Ramos (cell line): ENCODE measurements around the gene SPACA9.

Experiments
- in situ Hi-C: fragments of 300-500 bp; cut with MboI; formaldehyde crosslinking; loops from one replicate; pipeline ENCODE4 v1.14.3; 2022; ENCODE audit warnings: low sequenced_read_pairs; ENCODE audit not compliant: unreplicated experiment

SPACA9 gene

DNA sequence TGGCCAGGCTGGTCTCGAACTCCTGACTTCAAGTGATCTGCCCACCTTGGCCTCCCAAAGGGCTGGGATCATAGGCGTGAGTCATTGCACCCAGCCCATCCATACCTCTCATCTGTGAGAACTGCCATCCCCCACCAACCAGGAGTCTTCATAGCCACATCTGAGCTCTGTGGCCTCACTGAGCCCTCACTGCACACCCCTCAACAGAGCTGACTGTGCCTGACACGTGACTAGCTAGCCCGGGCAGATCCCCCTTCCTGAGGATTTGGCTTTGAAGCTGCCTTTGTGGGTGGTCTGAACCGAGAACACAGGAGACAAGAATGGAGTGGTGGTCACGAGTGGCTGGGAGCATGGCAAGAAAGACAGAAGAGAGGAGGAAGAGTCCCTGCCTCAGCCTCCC is 16.2 kb upstream of the SPACA9 start:
- in situ Hi-C loops, result no loop called here

DNA sequence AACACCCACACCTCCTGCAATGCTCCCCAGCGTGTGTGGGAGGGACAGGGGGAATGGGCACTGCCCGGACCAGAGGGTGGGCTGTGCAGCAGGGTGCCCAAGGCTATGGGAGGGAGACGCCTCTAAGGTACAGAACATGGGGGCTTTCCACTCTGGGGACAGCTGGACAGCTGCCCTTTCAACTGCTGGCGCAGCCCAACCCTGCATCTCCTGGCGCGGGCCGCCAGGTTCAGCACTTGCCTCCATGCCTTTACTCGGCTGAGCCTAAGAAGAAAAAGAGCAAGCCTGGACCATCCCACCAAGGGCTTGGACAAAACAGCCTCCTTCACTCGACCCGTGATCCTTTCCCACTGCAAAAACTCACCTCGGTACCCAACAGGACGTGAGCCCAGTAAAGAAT is 15.6 kb upstream of the SPACA9 start:
- in situ Hi-C loops, result no loop called here

DNA sequence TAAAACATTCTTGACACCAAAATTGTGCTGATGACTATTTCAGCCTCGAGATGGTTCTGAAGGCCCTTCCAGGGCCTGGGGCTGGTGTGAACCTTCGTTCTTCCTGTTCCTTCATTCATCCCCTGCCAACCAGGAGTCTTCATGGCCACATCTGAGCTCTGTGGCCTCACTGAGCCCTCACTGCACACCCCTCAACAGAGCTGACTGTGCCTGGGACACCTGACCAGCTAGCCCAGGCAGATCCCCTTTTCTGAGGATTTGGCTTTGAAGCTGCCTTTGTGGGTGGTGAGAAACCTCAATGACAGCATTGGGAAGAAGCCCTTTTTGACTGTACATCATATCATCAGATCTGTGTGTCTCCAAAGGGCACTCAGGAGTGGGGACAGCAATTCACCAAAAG is 14.4 kb upstream of the SPACA9 start:
- in situ Hi-C loops, result no loop called here

DNA sequence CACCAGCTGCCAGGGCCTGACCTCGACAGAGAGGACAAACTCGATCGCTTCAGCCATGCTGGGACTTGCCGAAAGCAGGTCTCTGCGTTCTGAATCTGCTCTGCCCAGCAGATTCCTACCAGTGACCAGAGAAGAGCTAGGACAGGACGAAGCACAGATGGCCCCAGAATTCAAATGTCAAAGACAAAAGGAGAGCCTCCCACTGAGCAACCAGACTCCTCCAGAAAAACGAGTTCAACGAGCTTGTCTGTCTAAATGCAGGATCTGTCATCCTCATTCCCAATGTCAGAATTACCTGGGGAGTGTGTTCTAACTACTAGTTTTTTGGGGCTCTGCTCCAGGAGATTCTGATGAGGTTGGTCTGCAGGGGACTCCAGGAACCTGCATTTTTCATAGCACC is 14.0 kb upstream of the SPACA9 start:
- in situ Hi-C loops, result no loop called here

DNA sequence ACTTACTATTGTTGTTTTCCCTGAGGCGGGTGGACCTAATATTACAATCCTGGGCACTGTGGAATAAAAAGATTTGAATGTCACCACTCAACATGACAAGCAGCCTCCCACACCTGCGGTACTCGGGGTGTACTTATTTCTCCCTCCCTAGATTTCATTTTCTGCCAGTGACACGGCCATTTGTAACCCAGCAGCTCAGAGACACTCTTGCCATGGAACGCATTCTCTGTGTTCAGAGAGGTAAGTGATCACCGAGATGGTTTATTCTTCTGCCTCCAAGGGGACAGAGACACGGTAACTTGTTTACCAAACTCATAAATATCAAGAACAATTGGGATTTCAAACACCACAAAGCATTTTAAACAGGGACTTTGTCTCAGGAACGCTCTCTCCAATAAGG is 11.8 kb upstream of the SPACA9 start:
- in situ Hi-C loops, result no loop called here

DNA sequence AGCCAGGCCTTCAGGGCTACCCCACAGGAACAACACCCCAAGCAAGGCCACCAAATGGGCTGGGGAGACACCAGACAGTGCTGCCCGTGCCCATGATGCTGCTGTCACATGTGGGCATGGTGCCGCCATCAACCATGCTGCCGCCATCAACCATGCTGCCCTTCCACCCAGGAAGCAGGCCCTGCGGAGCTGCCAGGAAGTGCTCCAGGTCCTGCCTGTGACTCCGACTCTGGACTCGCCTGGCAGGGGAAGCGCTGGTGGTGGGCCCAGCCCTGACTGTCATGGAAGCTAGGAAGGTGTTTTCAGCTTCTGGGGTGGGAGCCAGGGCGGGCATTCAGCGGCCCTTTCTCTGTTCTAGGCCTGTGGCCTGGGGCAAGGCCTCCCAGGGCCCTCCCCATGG is 9.4 kb upstream of the SPACA9 start:
- in situ Hi-C loops, result no loop called here

DNA sequence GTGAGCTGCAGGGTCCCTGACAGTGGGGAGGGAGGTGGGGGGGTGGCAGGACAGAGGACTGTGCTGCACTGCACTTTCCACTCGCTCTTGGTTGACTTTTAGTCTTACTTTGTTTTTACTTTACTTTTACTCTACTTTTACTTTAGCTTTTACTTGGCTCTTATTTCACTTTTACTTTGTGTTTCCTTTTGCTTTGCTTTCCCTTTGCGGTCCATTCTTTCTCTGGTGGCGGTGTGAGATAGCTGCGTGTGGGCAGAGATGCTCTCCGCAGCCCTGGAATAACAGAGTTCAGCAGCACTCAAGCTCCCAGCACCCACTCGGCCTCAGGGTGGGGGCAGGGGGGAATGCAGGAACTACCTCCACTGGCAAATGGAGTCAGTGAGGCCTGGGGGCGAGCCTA is 5.3 kb upstream of the SPACA9 start:
- in situ Hi-C loops, result no loop called here

DNA sequence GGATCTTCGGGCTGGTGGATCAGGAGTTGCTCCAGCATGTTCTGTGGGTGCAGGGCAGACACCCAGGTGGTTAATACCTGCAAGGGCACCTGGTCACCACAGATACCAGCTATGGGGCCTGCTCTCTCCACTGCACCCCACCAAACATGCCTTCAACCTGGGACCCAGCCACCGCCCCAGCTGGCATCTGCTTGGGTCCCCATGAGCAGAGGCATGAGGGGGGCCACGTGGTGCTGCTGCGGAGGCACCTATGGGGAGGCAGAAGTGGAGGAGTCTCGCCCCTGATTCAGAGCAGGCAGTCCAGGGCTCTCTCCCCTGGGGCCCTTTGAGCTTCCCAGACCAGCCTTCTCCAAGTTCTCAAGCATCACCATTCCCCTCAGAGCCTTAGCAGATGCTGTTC is 3.5 kb upstream of the SPACA9 start:
- in situ Hi-C loops, result no loop called here

DNA sequence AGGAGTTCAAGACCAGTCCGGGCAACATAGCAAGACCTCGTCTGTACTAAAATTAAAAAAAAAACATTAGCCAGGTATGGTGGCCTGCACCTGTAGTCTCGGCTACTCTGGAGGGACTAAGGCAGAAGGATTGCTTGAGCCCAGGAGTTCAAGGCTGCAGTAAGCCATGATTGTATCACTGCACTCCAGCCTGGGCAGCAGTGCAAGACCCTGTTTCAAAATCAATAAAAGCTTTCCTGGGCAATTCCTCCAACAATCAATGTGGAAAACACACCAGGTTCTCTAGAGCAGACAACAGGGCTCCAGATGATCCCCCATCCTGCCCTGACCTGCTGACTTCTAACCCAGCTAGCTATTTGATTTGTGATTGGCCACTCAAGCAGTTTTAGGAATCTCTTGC is 1.8 kb upstream of the SPACA9 start:
- in situ Hi-C loops, result no loop called here

DNA sequence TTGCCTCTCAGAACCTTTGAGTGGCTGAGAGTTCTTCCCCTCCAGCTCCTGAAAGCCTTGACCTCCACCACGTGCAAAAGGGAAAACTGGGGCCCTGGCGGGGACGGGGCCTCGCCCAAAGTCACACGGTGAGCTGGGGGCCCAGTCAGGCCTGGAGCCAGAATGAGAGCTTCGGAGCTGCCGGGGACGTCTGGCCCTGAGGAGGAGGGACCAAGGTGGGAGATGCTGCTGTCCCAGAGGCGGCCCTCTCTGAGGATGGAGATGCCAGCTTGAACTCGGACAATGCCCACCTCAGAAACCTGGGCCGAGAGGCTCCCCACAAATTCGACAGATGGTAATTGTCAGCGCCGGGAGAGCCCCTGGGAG is 1.3 kb upstream of the SPACA9 start:
- in situ Hi-C loops, result no loop called here

DNA sequence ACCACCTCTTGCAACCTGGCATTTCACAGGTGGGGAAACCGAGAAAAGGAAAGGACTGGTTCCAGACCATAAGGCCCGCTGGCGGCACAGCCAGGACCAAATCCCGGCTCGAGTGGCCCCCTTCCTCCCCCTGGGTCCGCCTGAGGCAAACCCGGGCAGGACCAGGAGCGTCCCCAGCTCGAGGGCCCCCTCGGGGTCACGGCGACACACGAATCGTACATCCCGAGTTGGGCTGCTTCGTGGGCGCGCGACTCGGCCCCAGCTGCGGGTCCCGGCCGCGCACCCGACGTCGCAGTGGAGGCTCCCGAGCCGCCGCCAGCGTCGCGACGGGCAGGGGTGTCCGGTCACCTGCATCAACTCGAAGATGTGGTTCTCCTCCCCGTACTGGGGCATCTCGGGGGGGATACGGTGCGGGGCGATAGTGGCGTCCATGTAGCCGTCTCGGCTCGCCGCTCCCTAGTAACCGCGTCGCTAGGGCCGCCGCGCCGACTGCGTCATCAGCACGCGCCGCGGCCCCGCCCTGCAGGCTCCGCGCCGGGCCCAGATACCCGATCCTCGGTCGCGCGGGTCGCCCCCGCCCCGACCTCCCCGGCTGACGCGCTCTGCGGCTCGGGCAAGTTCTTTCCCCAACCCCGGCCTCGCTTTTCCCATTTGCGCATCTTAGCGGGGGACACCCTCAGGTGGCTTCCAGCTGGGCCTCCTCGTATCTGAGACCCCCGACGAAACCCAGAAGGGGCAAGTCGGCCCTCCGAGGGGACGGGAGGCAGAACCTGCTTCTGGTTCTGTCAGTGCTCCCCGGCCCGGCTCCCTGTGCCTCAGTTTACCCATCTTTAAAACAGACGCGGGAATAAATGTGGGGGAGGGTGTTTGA is 639 bp upstream of the SPACA9 start, which contains the start of gene AK8:
TSS of gene AK8 (minus strand) at position 461 of the 871 bp plus-strand sequence. CDS start at position 432, 29 bp downstream.
- in situ Hi-C loops, result no loop called here

DNA sequence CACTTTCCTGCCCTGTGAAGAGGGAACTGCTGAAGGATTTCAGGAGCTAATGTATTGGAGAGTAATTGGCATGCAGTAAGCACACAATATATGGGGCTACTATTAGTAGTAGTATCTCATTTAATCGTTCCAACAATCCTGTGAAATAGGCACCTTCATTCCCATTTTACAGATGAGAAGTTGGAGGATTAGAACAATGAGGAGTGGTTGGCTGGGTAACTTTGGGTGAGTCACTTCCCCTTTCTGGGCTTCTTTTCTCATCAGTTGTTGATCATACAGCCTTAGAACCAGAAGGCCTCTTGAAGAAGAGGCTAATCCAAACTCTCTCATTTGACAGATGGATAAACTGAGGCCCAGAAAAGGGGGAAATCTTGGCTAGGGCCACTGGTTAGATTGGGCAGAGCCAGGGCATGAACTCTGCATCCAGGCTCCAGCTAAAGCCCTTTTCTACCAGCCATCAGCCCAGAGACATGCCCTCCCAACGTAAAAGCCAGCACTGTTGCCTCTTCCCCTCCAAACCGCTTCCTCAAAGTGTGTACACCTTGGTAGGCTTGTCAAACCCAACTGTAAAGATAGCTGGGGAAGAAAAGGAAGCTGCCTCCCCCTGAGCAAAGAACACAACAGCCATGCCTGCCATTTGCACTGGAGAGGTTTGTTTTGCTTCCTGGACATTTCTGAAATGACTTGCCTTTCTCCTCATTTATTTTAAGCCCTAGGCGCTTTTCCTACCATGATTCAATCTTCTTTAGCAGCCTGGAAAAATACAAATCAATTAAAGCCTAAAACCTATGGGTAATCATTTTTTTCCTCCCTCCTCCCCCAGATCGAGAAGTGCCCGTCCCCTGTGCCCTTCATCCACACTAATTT is 992 bp downstream of the SPACA9 start:
- in situ Hi-C loops, result no loop called here

DNA sequence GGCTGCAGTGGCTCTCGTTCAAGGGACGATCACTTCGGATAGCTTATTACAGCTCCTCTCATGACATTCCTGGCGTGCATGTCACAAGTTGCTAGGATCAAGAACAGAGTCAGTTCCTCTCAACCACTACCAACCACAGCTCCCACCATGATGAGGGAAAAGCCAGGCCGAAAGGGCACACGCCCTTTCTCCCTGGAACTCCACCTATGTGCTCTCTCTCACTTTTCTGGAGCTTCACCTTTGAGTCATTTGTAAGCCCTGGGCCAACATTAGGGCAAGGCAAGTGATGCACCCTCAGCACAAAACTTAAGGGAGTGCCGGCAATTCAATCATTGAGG is 1.6 kb downstream of the SPACA9 start:
- in situ Hi-C loops, result no loop called here

DNA sequence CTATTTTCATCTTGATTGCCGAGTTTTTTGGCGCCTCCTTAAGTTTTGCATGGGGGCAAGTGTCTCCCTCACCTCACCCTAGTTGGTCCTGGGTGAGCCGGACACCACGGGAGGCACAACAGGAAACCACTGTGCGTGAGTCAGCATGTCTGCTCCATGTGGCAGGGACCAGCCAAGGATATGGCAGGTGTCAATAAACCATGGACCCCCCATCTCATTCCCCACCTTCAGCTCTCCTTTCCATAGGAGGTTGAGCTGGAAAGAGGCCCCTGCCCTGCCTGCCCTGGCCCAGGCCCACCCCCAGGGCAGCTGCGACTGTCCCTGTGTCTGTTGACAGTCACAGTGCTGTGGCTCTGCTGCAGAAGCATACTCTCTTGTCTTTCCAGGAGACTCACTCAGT is 3.1 kb downstream of the SPACA9 start:
- in situ Hi-C loops, result no loop called here

DNA sequence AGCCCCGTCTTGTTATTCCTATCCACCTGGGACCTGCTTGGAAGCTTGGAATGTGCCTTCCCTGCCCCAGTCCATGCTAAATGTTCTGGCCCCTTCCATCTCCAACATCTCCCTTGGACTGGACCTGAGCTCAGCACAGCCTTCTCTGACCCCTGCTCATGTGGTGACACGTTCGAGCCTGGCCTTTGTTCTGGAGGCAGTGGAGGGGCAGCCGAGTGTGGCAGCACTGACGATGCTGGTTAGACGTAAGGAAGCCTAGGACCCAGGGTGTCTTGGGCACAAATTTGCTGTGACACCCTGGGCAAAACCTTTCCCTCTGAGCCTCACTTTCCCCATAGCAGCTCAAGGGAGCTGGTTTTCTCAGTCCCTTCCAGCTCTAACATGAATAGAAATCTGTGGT is 3.9 kb downstream of the SPACA9 start:
- in situ Hi-C loops, result no loop called here

DNA sequence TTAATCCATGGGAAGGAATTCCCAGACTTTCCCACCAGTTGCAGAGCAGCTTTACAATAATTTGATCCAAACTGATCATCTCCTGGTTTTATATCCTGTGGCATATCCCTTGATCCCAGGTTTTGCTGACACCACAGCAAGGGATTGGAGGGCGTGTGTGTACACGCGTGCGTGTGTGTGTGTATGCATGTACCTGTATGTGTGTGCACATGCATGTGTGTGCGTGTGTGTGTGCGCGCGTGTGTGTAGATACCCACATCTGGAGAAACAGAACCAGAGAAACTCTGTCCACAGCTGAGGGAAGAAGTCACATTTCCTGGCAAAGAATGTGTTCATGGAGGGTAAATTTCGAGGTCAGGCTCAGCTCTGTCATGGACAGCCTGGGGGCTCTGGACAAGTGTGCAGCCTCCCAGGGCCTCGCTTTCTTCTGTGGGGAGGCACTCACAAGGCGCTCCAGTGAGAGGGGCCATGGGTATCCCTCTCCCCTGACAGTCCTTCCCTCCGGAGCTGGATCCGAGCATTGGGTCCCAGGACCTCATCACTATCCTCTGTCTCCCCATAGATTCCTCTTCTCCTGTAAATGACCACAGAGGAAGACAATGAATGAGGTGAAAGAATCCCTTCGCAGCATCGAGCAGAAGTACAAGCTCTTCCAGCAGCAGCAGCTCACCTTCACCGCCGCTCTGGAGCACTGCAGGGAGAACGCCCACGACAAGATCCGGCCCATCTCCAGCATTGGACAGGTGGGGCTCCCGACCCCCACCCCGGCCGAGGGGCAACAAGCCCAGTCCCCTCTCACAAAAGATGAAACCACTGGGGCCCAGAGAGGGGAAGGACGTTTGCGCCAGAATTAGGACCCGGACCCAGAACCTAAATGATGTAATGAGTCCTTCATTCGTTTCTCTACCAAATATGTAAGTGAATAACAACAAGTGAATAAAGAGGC is 4.9 kb downstream of the SPACA9 start:
- in situ Hi-C loops, result no loop called here

DNA sequence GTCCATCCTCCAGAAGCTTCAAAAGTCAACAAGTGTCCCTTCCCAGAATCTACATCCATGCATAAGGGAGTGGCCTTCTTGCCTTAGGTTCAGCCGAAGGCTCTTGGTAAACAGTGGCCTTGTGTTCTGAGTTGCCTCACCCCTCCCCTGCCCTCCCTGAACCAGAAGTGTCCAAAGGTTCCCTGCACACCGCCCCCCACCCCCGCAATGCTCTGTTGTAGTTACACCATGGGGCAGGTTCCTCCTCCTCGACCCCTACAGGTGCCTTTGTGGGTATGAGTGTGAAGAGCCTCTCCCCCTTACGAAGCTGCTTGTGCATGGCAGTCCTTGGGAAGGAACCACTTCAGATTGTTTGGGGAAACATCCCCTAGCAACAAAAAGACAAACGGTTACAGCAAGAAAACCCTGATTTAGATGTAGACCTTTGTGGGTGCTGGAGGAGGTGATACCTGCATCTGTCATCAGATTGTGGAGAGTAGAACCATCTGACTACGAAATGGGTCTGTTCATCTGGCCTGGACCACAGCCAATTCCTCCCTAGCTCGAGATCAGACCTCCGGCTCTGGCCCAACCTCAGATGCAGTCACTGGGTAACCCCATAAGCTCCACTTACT is 7.1 kb downstream of the SPACA9 start:
- in situ Hi-C loops, result no loop called here

DNA sequence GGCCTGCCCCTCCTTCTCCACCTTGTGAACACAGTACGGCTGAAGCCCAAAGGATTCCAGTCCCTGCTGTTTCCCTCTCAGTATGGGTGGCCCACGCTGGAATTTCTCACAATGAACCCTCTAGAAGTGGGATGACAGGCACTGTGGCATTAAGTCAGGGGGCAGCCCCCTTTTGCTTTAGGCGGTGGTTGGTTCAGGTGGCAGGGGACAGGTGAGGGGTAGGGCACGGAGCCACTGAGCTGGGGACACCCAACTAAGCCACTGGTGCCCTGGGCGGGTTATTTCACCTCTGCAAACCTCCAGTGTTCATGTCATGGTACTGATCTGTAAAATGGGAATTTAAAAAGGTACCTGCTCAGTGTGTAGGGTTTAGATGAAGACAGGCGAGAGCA is 7.6 kb downstream of the SPACA9 start:
- in situ Hi-C loops, result no loop called here

DNA sequence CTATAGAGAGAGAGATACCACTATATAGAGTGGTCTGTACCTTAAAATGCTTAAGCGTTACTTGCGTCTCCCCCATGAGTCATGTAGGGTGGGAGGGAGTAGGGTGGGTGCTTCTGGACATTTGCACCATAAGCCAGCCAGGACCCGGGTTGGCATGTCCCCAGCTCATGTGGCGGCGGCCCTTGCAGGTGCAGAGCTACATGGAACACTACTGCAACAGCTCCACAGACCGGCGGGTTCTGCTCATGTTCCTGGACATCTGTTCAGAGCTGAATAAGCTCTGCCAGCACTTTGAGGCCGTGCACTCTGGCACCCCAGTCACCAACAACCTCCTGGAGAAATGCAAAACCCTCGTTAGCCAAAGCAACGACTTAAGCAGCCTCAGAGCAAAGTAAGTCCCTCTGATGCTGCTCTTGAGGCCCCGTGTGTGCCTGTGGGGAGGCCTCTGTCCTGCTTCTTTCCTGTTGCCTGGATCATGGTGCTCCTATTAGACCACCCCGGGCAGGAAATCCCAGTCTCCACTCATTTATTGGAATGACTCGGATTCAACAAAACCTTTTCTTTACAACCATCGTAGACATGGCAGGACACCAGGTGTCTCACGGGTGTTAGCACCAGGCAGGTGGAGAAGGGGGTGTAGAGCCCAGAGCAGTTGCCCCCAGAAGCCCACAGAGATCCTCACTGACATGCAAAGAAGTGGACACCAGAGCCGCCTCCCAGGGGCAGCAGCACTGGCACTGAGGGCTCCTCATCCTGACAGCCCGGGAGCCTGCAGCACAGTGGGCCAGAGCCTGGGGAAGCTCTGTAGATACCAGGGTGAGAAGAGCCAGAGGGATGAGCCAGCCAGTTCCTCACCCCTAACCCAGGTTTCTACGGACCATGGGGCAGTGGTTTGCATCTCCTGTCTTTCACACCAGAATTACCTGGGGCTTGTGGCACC is 8.8 kb downstream of the SPACA9 start:
- in situ Hi-C loops, result no loop called here
